HG02840 (cell line): Measurements from ENCODE around the gene CACNA1D.
A peak's percentile ranks its signal among the peaks of the same experiment; 100 is the strongest.

Source experiments
- ATAC-seq: cut with Tn5 transposase; IDR thresholded peaks from one replicate; pipeline ENCODE4 v1.9.1; 2021; ENCODE audit warnings: mild to moderate bottlenecking, moderate library complexity, moderate number of reproducible peaks; ENCODE audit not compliant: unreplicated experiment, low FRiP score

Gene CACNA1D

DNA sequence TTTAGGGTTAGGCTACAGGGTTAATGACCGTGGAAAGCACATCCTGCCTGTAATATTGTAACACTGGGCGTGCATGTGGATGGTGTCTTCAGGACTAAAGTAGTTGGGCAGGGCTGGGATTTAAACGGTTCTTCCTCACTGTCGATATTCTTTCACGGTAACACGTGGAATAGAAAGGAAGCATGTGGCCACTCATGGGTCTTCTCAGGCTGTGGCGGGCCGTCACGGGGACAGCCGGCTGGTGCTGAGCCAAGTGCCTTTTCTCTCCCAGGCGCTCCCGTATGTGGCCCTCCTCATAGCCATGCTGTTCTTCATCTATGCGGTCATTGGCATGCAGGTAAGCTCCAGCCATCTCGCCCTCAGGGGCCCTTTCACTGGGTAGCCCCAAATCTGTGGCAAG is 278.2 kb downstream of the CACNA1D start:
- no peak for ATAC-seq

DNA sequence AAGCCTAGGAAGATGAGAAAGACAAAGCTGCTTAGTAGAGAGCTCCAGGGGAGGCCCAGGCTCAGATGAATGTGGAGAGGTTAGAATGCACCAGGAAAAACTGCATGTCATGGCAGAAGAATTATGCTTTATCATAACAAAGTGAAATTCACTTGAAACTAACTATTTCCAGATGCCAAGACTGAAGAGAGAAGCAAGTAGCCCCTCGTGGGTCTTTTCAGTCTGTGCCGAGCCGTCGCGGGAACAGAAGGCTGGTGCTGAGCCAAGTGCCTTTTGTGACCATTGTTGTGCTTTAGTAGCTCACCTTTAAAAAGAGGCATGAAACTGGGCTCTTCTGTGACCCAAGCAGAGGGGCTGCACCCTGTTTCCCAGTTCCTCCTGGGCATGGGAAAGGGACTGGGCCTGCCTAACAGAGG is 278.6 kb downstream of the CACNA1D start:
- ATAC-seq, result no peak

DNA sequence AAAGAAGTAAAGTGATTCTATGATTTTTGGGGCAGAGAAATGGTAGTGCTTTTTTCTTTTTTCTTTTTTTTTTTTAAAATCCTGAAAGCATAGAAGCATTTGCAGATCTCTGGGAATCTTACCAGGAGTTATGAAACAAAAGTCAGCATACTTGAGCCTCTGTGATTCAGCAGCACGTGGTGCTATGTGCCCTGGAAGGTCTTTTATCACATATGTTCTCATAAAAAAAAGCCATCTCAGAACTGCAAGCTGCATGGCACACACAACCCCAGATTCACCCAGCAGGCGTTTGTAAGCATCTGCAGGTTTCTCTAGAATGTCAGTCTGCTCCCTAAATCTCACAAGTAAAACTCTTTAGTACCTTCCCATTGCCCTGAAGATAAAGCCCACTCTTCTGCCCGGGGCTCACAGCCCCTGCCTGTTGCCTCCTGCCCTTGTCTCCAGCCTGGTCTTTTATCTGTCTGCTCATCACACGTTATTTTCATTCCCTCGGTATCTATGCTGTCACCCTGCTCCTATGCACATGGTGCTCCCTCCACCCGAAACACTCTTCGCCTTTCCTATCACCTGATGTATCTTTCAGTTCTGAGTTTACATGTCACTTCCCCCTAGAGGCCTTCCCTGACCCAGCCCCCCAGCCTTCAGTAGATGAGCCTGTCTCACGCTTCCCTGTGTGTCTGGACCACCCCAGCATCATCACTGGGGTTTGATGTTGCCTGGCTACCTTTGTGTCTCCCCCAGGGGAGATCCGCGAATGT is 279.4 kb downstream of the CACNA1D start:
- peak; percentile 80 for ATAC-seq

DNA sequence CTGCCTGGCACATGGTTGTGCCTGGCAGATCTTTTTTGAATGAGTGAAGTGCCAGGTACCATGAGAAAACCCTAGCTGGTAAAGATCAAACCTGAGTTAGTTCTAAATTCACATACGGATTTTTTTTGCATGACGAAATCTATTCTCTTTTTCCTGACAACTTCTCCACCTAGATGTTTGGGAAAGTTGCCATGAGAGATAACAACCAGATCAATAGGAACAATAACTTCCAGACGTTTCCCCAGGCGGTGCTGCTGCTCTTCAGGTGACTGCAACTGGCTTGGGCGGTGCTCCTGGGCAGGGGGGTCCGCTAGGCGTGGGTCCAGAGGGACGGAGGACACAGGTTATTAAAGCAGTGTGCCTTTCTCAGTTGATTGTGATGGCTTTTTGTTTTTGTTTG is 280.0 kb downstream of the CACNA1D start:
- no peak for ATAC-seq

DNA sequence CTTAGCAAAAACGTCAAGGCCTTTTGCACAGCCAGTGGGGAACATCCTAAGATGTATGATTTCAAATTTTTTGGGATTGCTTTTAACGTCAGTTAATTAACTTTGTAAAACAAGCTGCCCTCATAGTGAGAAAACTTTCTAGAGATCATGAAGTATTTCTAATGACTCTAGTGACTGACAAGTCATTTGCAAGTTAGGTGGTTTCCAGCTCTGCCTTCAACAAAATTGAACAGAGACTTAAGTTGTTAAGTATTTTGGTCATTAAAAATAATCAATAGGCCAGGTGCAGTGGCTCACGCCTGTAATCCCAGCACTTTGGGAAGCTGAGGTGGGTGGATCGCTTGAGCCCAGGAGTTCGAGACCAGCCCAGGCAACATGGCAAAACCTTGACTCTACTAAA is 280.6 kb downstream of the CACNA1D start:
- ATAC-seq, result no peak

DNA sequence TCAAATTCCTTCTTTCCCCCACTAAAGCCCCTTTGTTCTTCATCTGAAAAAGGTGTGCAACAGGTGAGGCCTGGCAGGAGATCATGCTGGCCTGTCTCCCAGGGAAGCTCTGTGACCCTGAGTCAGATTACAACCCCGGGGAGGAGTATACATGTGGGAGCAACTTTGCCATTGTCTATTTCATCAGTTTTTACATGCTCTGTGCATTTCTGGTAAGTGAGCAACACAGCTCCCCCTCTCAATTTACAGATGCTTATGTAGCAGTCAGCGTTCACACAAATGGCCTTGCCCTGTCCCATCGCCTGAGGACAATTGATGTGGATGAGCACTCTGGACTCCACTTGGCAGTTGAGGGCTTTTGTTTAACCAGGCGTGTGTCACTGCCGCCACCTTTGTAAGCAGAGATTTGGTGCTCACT is 281.4 kb downstream of the CACNA1D start:
- ATAC-seq, result no peak

DNA sequence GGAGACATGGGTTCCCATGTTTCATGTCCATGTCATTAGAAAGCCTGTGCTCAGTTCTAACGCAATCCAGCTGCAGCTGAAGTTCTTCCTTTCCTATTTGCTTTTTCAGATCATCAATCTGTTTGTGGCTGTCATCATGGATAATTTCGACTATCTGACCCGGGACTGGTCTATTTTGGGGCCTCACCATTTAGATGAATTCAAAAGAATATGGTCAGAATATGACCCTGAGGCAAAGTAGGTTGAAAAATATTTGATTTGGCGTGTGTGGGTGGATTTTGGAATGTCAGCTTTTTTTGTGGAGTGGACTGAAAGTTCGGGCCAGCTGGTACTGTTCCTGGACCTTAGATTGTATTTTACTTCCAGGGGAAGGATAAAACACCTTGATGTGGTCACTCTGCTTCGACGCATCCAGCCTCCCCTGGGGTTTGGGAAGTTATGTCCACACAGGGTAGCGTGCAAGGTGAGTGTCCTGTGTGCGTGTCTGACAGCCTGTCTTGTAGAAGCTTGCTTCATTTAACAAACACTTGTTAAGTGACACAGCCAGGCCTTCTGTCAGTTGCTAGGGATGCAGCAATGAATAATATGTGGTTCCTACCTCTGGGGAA is 282.2 kb downstream of the CACNA1D start:
- no peak for ATAC-seq

DNA sequence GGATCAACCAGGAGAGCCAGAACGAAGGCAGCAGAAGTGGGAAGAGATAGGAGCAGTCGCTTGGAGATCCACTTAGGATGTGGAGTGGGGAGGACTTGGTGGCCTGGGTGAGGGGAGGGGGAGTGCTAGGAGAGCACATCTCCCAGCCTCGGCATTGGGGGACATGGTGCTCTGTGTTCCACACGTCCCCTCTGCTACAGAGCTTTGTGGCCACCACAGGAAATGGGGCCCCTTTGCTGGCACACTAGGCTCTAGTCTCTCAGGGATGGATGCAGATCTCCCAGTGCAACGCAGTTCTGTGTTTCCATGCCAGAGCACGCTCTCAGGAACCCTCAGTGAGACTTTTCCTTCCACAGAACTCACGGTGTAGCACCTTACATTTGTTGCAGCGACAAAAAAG is 283.1 kb downstream of the CACNA1D start:
- ATAC-seq, result no peak

DNA sequence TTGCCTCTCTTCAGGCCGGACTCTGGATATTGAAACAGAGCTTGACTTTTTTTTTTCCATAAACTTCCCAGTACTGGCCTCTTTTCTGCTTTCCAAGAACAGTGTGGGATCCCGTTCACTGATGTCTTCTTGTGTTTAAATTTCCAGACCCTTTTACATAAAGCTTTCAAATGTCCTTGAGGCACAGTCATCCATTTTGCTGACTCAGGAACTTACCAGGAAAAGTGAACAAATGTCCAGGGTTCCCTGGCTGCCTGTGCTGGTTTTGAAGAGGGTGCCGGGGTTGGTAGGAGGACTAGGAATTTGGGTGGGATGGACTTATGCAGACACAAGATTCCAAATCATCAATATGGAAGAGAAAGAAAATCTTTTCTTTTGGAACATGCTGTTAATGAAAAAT is 283.7 kb downstream of the CACNA1D start:
- no peak for ATAC-seq

DNA sequence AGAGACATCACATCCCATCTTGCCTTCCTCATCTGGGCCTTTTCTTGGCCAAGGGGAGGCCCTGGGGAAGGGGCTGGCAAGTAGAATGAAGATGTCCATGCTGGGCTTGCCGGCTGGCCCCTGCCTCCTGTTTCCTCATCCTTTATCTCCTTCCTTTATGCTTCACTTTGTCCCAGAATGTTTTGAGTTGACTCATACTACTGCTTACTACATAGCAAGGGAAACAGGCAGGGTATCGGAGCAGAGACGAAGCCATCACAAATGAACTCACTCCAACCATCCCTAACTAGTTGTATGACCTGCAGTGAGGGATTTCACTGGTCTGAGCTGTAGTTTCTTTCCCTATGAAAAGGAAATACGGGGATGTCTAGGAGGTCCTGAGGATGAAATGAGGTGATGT is 285.8 kb downstream of the CACNA1D start:
- ATAC-seq, result no peak

DNA sequence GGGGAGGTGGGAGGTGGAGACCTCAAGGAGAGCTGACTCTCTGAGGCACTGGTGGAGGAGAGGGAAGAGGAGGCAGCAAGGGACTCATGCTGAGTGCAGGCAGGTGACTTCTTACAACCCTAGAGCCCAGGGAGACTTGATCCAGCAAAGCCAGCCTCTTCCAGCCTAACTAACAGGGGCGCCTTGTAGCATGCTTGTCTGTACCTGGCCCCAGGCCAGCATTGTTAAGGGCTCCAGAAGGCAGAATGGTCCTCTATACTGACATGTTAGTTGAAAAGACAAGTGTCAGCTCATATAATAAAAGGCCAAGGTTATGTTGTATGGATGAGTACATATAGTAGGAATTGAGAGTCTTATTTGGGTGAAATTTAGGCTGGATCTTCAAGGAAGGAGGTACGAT is 286.4 kb downstream of the CACNA1D start:
- no peak for ATAC-seq

DNA sequence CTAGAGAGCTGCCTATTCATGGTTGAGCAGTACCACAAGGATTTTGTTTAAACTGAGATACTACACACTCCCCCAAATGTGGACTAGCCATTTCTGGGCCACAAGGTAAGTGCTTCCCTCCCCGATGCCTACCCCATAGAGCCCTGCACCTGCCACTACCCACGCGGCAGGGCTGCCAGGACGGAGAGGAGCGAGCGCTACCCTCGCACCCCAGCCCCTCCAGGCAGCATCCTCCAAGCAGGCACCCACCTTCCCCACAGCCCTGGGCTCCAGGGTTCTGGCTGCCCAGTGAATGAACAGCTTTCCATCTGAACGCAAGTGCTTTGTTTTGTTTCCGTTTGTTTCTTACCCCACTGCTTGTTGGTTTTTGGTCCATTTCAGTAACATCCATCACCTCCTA is 292.6 kb downstream of the CACNA1D start:
- no peak for ATAC-seq

DNA sequence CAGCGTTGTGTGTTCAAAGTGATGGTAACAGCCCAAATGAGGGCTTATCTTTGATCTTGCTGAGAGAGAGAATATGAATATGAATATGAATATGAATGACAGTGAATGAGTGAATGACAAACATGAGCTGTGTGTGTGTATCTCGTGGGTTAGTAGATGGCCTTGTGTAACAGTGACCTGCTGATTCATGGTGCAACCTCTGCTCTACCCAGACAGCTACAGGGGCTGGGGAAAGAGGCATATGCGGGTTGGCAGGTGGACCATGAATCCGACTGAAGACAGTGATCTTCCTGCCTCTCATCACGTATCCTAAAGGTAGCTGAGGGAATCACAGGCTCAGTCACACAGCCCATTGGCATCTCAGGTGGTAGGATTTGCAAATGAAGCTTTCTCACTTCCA is 293.6 kb downstream of the CACNA1D start:
- no peak for ATAC-seq

DNA sequence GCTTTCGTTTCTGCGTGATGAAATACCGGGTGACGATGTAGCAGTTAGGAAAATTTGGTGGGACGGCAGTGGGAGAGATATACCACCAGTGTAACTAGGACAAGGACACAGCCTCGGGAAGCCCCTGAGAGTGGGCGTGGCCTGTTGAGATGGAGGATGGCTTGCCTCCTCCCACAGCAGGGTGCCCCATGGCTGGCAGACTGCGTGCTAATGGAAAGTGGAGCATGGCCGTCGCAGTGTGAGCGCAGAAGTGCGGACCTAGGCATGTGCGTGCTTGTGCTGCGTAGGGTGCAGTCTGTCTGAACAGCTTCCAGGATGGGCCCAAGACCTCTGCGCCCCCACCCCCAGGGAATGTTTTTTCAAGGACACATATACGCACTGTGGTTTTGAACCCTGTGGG is 295.0 kb downstream of the CACNA1D start:
- no peak for ATAC-seq

DNA sequence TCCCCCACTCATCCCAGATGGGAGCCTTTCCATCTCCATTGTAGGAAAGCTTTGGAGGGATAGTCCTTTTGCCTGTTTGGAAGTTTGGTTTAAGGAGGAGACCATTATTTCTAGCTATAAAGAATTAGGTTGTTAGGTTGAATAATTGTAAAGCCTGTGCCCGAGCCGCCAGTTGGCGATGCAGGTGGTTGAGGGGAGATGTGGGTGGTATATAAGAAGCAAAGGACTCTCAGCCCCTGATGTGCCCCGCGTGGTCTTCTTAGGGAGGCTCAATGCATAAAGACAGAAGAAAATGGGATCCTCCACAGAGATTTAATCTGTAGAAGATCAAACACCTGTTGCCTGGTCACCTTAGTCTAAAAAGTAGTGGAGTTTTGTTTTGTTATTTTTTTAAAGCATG is 296.1 kb downstream of the CACNA1D start:
- no peak for ATAC-seq

DNA sequence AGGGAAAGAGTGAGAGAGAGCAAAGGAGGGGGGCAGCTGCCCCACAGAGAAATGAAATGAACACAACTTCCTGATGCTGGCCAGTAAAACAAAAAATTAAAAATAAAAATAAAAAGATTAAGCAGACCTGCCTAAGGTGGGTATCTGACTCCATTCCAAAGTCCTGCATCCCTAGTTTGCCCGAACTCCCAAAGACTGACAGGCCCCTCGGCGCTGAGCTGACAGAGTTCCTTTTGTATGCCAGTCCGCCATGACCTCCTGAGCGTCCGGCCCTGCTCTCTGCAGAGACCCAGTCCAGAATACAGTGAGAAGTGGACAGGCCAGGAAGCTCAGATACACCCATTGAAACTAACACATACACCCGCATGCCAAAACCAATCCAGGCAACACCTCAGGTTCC is 296.9 kb downstream of the CACNA1D start:
- ATAC-seq, result no peak

DNA sequence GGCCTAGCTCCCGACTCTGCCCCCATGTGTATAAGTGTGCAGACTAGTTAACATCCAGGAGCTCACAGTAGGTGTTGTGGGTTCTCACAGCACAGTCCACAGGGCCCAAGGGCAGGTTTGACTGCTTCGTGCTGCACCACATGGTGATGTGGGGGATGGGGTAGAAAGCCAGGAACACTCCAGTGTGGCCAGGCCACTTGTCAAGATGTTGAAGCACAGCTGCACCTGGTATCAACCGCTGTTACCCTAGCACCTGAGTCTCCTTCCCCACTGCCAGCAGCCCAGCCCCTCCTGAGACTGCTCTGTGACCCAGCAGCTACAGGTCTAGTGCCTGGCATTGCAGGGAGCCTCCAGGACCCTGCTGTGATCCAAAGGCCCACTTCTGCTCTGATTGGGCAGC is 298.5 kb downstream of the CACNA1D start:
- ATAC-seq, result no peak

DNA sequence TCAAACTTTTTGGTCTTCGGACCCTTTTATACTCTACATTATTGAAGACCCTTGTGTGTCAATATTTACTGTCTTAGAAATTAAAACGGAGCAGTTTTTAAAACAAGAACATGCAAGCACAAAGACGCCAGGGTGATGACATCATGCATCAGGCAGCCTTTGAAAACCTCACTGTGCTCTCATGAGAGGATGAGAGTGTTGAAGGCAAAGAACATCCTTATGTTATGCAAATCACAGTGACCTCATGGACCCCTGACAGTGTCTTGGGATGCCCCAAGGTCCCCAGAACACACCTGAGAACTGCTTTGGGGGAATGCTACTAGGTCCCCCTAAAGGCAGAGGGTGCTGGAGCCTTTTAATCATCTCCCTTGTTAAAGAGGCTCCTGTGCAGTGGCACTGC is 300.2 kb downstream of the CACNA1D start:
- ATAC-seq, result no peak

DNA sequence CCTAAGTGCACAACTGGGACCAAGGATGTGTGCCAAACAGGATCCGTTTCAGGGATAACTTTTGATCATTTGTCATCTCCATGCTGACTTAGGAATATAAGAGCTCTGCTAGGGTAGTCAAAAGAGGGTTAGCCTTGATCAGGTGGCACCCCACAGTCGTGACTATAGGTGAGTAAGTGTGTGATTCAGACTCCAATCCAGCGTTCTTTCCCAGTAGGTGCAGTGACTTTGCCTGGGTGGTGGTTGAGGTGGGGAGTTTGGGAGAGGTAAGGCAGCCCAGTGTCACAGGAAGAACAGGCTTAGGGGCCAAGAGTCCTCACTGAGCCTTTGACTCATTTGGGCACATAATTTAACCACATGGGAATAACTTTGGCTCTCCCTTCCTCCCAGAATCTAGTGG is 300.8 kb downstream of the CACNA1D start:
- ATAC-seq, result no peak

DNA sequence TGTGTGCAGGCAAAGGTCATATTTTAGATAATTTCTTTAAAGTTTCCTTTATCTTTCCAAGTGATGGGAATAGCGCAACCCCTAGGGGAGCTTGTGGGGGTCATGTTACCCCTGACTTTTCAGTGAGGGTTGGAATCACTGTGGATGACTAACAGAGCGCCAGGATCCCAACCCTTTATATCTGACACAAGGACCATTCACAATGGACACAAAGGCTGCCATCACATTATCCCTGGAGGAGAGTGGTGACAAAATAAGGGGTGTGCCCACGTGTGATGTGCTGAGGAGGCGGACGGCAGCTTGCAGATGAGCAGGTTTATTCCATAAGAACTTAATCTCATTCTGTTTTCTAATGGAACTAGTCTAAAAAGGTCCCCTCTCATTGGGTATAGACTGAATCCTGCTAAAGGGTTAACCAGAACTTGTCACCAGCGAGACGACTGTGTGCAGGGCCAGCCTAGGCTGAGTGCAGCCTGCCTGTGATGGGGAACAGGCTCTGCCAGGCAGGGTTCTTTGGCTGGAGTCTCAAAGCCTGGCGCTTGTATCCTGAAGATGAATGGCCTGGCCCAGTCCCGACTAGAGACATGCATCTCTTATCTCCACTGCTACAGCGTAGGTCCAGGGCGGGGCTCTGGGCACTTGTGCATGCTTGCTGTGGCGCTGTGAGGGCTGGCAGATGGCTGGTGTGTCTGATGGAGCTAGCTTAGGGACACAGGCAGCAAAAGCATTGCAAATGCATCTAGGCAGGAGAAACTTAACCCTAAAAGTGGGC is 301.6 kb downstream of the CACNA1D start:
- no peak for ATAC-seq

DNA sequence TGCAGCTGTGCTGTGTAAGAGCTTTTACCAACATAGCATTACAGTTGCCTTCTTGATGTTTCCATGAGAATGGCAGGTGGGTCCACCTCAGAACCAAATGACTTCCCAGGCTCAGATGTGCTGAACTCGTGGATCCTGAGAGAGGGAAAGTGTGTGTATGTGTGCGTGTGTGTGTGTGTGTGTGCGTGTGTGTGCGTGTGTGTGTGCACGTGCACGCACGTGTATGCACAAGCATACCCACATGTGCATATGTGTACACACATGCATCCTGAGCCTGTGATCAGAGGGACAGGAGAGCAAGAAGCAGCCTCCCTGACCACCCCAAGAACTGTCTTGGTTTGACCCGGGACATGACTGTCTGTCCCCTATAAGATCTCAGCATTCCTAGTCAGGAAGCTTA is 303.7 kb downstream of the CACNA1D start:
- no peak for ATAC-seq
